GM21737 (cell line): Measurements from ENCODE around the gene FAM72C.
"Not testable (repeated sequence)": the region's sequence is repeated elsewhere in the genome, so short reads cannot be mapped to it uniquely, and the experiment has no call there.

Experiments used
- ATAC-seq: cut with Tn5 transposase; IDR thresholded peaks from one replicate; pipeline ENCODE4 v1.9.1; 2021; ENCODE audit warnings: mild to moderate bottlenecking, moderate library complexity; ENCODE audit not compliant: unreplicated experiment

FAM72C gene

DNA sequence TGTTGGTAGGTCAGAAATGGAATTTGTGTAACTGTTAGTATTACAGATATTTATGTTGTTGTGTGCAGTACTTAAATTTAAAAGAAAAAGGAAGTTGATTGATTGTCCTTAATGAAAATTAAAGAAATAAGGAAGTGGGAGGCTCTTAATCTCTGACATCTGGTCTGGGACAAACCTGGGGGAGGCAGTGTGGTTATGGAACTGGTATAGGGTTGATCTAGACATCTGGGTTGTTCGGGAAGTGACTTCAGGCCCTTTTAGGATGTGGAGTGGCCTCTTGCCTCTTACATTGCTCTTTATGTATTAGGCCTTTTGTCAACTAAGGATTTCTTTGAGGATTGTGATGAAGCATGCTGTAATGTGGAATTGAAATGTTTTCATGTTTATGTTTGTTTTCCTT is 16.1 kb upstream of the FAM72C start:
- ATAC-seq: not testable (repeated sequence)

DNA sequence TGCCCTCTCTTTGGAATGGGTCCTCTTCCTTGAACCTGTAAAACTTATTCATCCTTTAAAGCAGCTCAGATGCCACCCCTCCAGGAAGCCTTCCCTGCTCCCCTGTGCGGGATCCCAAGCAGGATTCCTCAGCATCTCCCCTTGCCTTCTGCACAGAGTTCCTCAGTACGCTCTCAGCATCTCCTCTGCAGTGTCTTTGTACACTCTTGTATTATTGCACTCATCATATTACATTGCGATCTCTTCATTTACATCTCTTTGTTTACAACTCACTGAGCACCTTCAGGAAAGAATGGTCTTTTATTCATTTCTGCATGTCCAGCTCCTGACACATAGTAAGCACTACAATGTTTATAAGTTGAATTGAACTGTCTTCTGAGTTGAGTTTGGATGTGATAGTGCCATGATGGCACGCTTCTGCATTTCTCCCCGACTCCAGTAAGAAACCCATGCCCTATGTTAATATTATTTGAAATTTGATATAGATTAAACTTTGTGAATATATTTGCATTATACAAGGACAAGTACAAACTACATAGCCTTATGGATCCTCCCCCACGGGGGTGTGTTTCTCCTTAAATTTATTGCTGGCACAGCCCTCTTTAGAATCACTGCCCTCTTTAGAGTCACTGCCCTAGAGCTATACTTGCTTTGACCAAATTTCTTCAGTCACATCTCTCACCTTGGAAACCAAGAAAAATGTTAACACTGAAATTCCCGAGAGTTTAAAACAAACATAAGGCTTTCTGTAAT is 13.1 kb upstream of the FAM72C start:
- ATAC-seq: not testable (repeated sequence)

DNA sequence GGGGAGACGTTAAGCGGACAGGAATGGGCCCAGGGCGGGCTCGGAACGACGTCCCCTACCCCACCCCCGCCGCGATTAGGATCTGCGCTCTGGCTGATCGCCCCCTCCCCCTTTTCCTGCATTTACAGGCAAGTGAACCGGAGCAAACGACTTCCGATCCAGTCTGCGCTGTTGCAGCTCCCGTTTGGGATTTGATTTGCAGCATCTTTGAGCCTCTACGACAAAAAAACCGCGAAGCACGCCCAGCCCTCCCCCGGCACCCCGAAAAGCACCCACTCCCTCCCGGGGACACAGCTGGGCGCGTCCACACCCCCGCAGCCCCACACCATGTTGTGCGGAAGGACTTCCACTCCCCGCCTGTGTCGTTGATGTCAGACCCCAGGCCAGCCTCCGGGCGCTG is 2.6 kb upstream of the FAM72C start:
- not testable (repeated sequence) for ATAC-seq

DNA sequence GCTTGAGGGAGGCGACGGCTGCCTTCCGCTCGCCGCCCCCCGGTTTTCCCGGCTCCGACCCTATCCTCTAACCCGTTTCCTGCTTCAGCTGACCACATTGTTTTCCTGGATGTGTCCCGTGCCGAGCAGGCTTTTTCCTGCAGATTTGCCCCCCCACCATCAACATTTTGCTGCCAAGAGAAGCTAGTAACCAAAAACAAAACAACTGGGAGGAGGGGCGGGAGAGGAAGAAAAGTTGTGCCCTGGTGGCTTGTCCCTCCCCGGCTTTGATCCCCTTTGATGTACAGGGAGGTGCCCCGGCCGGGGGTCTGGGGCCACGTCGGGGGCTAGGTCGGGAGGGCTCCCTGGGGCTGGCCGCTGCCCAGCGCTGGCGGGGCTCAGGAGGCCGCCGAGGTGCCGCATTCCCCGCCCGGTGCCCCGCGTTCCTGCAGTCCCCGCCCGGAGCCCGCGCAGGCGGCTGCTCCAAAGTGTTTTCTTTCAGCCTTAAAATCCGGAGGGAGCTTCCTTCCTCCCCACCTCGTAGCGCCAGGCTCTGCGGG is 2.2 kb upstream of the FAM72C start:
- ATAC-seq: not testable (repeated sequence)

DNA sequence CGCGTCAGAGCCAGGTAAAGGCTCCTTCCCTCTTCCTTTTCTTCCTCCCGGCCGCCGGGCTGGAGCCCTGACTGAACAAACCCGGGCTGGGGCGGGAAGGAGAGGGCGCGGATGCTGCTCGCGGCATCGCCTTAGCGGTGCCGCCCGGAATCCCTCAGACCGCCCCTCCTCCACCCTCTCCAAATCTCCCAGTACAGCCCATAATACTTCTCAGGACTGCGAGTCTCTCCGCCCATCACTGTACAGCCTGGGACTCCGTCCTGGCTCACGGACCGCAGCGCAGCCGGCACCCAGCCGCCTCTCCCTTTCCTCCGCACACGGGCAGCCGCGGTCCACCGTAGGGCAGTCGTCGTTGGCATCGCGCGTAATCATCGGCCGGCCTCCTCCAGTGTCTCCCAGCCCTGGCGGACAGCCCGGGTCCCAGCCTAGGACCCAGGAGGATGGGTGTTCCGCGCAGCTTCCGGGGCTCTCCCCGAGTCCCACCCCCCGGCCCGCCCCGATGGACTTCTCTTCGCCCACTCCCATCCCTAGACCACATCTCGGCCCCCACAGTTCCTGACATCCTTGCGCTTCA is 1.1 kb upstream of the FAM72C start:
- peak; percentile 12 for ATAC-seq

DNA sequence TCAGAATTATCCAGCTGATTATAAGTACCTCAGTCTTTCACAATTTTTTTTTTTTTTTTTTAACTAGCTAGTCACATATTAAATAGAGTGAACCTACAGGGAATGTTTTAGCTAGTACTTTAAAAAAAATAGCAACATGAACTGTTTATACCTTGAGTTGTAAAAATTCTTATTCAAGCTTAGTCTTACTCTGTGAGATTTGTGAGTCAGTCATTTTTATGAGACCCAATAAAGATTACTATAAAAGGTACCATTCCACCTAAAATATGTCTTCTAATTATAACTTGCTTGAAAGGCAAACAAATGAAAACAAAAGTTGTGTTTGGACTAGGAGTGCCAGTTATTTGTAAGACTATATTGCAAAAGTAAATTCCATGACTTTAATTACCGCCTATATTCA is 5.9 kb downstream of the FAM72C start:
- ATAC-seq: not testable (repeated sequence)

DNA sequence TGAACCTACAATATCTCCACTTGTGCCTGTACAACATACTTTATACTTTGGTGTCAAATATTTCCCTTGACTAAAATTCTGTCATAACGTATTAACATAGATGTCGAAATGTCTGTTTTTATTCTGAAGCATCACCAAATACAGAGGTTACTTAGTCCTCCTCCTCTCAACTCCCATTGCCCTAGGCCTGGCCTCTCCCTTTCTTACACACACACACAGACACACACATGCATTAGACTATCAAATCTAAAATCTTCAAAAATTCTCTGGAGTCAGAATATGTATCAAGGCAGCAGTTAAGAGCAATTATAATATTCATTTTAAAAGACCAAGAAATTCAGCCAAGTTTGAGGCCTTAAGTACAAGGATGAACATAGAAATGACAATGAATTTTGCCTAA is 7.5 kb downstream of the FAM72C start:
- ATAC-seq: not testable (repeated sequence)

DNA sequence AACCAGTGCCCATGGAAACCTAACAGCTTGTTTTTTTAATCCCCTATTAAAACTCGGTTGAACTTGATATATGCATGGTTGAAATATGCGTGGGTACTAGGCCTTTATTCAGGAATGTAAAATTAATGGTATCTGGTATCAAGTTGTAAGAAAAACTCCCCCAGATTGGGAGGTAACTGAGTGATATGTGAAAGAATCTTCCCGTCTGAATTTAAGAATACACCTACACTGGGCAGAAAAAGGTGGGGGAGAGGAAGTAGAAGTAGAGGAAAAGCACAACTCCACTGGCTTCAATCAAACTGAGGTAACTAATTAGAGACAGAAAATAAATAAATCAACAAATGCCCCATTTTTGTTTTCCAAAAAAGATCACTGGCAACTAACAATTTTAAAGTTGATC is 15.9 kb downstream of the FAM72C start:
- not testable (repeated sequence) for ATAC-seq

DNA sequence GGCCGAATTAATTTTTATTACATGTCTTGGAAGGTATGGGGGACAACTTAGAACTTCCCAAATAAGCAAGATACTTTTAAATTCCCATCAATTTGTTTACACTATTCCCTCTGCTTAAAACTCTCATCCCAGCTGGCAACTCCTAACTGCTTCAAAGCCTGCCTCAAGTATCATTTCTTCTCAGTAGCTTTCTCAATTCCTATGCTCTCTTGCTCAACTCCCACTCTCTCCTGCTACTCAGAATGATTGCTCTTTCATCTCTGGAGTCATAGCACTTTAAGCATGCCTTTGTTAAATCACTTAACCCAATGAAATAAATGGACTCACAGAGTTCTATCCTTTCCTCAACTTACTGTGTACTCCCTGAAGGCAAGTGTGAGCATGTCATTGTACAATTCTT is 18.9 kb downstream of the FAM72C start:
- not testable (repeated sequence) for ATAC-seq

DNA sequence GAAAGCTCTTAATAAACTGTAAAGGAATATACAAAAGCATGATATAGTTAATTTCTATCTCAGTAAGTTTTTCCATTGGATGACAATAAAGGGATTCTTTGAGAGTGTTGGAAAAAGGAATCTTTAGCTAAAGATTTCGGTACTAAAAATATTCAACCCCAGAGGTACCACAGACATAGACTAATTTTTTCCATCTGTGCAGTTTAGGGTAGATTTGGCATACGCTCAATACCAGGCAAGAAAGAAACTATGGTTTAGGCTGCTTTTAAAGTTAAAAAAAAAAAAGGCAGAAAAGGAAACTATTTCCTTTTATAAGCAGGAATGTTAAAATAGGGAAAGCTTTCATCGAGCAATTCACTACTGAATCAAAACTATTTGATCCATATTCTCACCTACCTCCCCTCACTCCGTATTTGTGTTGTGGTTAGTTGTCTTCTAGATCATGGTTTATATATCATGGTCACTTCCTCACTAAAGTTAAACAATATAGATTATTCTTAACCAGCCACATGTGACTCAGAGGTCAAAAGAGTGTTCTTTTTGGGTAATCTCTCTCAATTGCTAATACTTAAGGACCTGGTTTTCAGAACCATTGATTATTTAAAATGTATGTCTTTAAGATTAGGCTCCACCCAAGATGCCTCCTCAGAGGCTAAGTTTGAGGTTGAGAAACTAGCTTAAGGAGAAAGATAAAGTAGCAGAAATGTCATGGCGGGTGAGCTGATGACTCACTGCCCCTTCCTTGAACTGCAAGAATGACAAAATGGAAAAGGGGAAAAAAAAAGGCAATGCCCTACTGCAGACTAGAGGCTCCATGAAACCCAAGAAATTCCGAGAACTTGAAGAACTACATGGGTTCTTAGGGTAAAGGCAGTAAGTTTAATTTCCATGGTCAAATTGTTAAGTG is 20.0 kb downstream of the FAM72C start:
- not testable (repeated sequence) for ATAC-seq

DNA sequence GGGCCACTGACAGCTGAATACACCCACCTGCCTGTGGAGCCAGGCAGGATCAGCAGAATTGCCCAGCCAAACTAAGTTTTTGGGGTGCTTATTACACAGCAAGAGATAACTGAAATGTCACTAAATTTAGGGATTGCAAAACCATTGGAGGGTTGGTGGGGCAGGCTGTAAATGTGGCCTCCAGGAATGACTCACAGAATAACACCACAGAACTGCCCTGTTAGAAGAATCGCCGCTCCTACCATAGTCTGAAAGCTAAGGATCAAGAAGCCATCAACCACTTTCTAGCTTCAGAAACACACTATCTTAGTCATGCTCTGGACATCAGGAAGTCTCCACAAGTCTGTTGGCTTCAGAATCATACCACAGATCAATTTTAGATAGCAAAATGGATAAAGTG is 24.0 kb downstream of the FAM72C start:
- not testable (repeated sequence) for ATAC-seq

DNA sequence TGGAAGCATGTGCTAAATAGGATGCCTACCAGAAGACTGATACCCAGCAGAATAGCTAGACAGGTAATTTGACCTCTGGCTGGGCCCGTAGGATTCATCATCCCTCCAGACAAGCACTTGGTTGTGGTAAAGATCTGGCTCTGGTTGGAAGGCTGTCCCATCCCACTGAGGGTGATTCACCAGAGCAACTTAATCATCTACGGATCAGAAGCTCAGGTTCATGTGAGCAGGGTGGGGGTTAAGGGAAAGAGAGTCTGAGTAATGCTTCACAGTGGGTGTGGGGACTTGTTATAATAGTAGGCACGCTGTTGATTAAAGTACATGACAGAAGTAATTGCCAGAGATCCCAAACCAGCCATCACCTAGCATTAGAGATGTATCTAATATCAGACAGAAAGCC is 26.5 kb downstream of the FAM72C start:
- ATAC-seq: not testable (repeated sequence)

DNA sequence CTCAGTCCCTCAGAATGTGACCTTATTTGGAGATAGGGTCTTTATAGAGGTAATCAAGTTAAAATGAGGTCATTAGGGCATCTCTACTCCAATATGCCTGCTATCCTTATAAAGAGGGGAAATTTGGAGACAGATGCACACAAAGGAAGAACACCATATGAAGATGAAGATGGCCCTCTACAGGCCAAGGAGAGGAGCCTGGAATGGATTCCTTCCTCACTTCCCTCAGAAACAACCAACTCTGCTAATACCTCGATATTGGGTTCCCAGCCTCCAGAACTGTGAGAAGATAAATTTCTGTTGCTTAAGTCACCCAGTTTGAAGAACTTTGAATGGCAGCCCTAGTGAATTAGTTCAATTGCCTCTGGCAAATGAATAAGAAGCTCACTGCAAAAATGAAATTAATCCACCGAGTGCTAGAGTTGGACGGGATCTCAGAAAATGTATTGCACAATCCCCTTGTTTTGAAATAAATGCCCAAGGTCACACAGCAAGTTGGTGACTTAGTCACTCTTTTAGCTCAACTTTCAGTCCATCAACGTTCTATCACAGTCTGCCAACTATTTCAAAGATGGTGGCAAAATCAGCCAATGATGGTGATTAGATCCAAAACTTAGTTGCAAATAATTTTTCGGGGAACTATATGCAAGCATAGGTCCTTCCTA is 27.1 kb downstream of the FAM72C start:
- ATAC-seq: not testable (repeated sequence)

DNA sequence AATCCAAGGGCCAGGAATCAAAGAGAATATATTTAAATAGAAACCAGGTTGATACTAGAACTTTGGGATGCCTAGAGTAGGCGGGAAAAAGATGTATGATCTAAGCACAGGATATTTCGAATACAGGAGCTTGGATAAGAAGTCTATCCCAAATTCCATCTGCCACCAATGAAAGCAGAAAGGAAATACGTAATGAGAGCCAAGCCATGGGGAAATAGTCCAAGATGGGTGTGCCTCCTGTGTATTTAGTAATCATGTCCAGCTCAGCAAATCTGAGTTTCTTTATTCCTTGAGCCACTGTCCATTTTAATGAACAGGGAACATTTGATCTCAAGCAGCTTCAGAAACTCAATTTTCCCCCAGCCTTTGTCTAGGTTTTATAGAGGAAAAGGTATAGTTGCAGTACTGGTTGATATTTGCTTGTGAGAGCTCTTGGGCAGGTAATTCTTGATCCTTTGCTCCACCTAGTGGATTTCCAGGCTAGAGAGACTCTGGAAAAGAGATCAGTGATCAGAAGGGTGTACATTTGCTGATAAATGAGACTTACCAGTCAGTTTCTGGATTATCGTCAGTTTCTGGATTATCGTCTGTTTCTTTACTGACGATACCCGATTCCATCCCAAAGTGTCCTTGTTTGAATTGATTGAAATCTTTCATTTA is 28.3 kb downstream of the FAM72C start:
- ATAC-seq: not testable (repeated sequence)

DNA sequence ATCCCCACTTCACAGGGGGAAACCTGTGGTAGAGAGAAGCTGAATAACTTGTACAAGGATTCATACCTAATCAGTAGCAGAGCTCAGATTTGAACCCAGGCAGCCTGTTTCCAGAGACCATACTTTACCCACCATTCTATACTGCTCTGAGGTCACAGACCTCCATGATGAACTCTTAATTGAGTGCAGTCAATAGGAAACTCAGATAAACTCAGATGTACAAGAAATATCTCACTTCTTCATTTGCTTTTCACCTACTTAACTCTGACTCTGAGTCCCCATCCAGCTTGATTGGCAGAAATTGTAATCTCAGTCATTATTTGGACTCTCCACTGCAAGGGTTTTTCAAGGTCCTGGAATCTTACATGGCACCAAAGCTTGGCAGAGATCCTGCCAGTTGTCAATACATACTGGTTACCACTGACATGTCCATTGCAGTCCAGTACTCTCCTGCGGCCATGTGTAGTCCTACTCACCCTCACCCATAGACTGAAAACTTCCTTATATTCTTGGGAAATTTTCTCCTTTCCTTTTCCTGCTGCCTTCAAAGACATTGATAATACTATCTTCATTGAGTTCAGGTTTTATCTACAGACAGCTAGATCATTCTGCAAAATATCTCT is 29.4 kb downstream of the FAM72C start:
- not testable (repeated sequence) for ATAC-seq

DNA sequence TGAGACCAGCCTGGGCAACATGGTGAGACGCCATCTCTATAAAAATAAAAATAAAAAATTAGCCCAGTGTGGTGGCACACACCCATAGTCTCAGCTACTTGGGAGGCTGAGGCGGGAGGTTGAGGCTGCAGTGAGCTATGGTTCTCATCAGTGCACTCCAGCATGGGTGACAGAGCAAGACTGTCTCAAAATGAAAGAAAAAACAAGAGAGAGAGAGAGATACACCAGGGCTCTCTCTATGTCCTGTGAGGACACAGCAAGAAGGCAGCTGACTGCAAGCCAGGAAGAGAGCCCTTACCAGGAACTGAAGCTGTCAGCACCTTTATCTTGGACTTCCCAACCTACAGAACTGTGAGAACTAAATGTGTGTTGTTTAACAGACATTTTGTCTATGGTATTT is 32.1 kb downstream of the FAM72C start:
- not testable (repeated sequence) for ATAC-seq

DNA sequence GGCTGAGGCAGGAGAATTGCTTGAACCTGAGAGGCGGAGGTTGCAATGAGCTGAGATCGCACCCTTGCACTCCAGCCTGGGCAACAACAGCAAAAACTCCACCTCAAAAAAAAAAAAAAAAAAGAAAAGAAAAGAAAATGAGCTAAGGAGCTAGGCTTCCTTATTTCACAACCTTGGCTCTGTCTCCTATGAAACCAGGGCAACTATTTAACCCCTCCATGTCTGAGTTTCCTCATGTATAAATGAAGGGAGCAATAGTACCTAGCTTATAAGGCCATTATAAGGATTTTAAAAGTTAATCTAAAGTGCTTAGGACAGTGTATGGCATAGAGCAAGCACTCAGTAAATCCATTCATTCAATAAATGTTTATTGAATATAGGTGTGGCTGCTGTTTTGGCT is 32.9 kb downstream of the FAM72C start:
- not testable (repeated sequence) for ATAC-seq

DNA sequence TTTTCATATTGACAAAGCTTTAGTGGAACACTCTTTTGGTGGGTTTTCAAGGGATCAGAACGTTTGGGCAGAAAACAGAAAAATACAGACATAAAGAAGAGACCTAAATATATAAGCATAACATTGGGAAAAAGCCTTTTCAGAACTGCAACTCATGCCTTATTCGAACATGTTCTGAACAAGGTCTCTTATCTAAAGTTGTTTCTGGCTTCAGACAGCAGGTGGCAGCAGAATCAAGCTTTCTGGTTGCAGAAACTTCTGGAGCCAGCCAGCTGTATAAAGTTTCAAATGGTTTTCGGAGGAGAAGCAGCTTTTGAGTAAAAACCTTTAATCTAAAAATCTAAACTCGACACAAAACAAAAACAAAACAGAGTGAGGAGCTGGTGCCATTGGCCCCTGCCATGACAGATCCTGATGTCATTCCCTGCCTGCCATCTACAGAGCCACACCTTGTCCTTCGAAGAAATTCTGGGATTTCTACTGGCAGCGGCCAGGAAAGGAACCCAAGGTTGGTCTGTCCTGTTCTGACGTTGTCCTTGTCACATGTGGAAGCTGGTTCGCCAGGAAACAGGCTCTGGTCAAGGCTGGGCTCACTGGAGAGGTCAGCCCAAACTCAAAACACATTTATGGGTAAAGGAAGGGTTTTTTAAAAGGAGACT is 35.2 kb downstream of the FAM72C start:
- ATAC-seq: not testable (repeated sequence)

DNA sequence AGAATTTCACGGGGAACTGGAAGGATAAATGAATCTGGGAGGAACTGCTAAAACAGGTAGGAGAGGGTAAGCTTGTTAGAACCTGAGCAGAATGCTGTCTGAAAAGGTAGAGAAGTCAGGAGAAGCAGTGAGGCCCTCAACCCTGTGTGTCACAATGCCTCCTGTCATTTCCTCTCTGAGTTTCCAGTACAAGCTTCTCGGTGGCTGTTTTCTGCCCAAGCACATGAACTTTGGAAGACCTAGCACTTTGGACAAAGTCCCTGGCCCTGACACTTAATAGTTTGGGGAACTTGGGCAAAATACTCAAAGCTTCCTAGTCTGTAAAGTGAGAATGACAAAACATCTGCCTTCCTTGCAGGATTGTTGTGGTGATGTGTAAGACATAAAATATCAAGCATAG is 52.7 kb downstream of the FAM72C start:
- not testable (repeated sequence) for ATAC-seq
